IPS-20b (cell line): ENCODE measurements around the gene VDAC1.

Experiments
- H3K27ac ChIP-seq: one replicate; pipeline ENCODE4 v1.5.1; 2013; ENCODE audit warnings: low read length
- H3K27me3 ChIP-seq: 2 replicates; pipeline ENCODE4 v1.6.1; 2013; ENCODE audit warnings: mild to moderate bottlenecking, low read length, inconsistent platforms; ENCODE audit not compliant: insufficient read depth
- H3K36me3 ChIP-seq: 2 replicates; pipeline ENCODE4 v1.6.1; 2013; ENCODE audit warnings: low read depth, mild to moderate bottlenecking, inconsistent platforms, low read length, moderate library complexity; ENCODE audit not compliant: insufficient read depth
- H3K4me1 ChIP-seq: 2 replicates; pipeline ENCODE4 v1.6.1; 2013; ENCODE audit warnings: mild to moderate bottlenecking, control low read depth, inconsistent platforms, low read length, moderate library complexity; ENCODE audit not compliant: insufficient read depth
- H3K4me3 ChIP-seq: 2 replicates; pipeline ENCODE4 v1.5.1; 2013; ENCODE audit warnings: mild to moderate bottlenecking, low read length, inconsistent platforms
- H3K9ac ChIP-seq: 2 replicates; pipeline ENCODE4 v1.6.1; 2013; ENCODE audit warnings: low read depth, mild to moderate bottlenecking, inconsistent platforms, low read length, moderate library complexity
- H3K9me3 ChIP-seq: 2 replicates; pipeline ENCODE4 v1.6.1; 2013; ENCODE audit warnings: mild to moderate bottlenecking, low read depth, low read length, inconsistent platforms; ENCODE audit not compliant: insufficient read depth

VDAC1 gene

GRCh38 chr5:134000696-134001453, 3.9 kb downstream of the VDAC1 start:
- H3K4me1 ChIP-seq = peaks cover 27% of the 10 kb centered on the region; the same call in 1 of the 2 replicates
- peaks cover 5% of the 10 kb centered on the region; the same call in 1 of the 2 replicates for H3K27me3 ChIP-seq
- H3K27ac ChIP-seq = no peak overlapping the region
- H3K36me3 ChIP-seq = peaks cover 22% of the 10 kb centered on the region
- no peak overlapping the region for H3K9ac ChIP-seq
- H3K4me3 ChIP-seq = no peak overlapping the region
- no peaks in the 10 kb centered on the region for H3K9me3 ChIP-seq

GRCh38 chr5:134000091-134000511, 4.7 kb downstream of the VDAC1 start:
- Histone ChIP-seq H3K27ac (no peak overlapping the region), H3K4me1 (peaks cover 30% of the 10 kb centered on the region; the same call in 1 of the 2 replicates), H3K4me3 (no peak overlapping the region), H3K9ac (no peak overlapping the region), H3K36me3 (peaks cover 22% of the 10 kb centered on the region), H3K27me3 (no peaks in the 10 kb centered on the region), H3K9me3 (no peaks in the 10 kb centered on the region)

GRCh38 chr5:133998807-133999206, 6.0 kb downstream of the VDAC1 start:
- no peak overlapping the region for H3K9ac ChIP-seq
- H3K27me3 ChIP-seq = no peaks in the 10 kb centered on the region
- peaks cover 22% of the 10 kb centered on the region for H3K36me3 ChIP-seq
- no peak overlapping the region for H3K4me3 ChIP-seq
- H3K27ac ChIP-seq = no peak overlapping the region
- H3K4me1 ChIP-seq = peaks cover 34% of the 10 kb centered on the region; the same call in 1 of the 2 replicates
- H3K9me3 ChIP-seq = no peaks in the 10 kb centered on the region

GRCh38 chr5:133998042-133998441, 6.7 kb downstream of the VDAC1 start:
- H3K9me3 ChIP-seq = no peaks in the 10 kb centered on the region
- H3K27ac ChIP-seq = no peak overlapping the region
- no peak overlapping the region for H3K9ac ChIP-seq
- no peak overlapping the region for H3K4me3 ChIP-seq
- H3K4me1 ChIP-seq = peaks cover 30% of the 10 kb centered on the region; the same call in 1 of the 2 replicates
- H3K36me3 ChIP-seq = peaks cover 22% of the 10 kb centered on the region
- H3K27me3 ChIP-seq = no peaks in the 10 kb centered on the region

GRCh38 chr5:133996683-133997252, 8.0 kb downstream of the VDAC1 start:
- H3K27me3 ChIP-seq = no peaks in the 10 kb centered on the region
- peaks cover 14% of the 10 kb centered on the region for H3K36me3 ChIP-seq
- no peak overlapping the region for H3K27ac ChIP-seq
- no peaks in the 10 kb centered on the region for H3K9me3 ChIP-seq
- H3K9ac ChIP-seq = no peak overlapping the region
- H3K4me1 ChIP-seq = peaks cover 27% of the 10 kb centered on the region; the same call in 1 of the 2 replicates
- H3K4me3 ChIP-seq = no peak overlapping the region

- Histone ChIP-seq H3K36me3 (peaks cover 15% of the 10 kb centered on the region), H3K27me3 (no peaks in the 10 kb centered on the region), H3K4me3 (no peak overlapping the region), H3K27ac (no peak overlapping the region), H3K9ac (0 out of 2 replicates have a peak overlapping the region, but pooled peaks have one; percentile 22), H3K4me1 (peaks cover 27% of the 10 kb centered on the region; the same call in 1 of the 2 replicates), H3K9me3 (no peaks in the 10 kb centered on the region)
These were observed 8.8 kb downstream of the VDAC1 start for GRCh38 chr5:133995883-133996563.

- Histone ChIP-seq H3K9me3 (no peaks in the 10 kb centered on the region), H3K27me3 (no peaks in the 10 kb centered on the region), H3K27ac (no peak overlapping the region), H3K9ac (0 out of 2 replicates have a peak overlapping the region, but pooled peaks have one; percentile 22), H3K4me3 (no peak overlapping the region), H3K36me3 (peaks cover 15% of the 10 kb centered on the region), H3K4me1 (peaks cover 27% of the 10 kb centered on the region; the same call in 1 of the 2 replicates)
These were observed 9.4 kb downstream of the VDAC1 start for GRCh38 chr5:133995341-133995740.

- Histone ChIP-seq H3K27ac (no peak overlapping the region), H3K4me1 (peaks cover 24% of the 10 kb centered on the region; the same call in 1 of the 2 replicates), H3K36me3 (peaks cover 18% of the 10 kb centered on the region), H3K9ac (0 out of 2 replicates have a peak overlapping the region, but pooled peaks have one; percentile 6), H3K9me3 (no peaks in the 10 kb centered on the region), H3K27me3 (no peaks in the 10 kb centered on the region), H3K4me3 (no peak overlapping the region)
These were observed 9.8 kb downstream of the VDAC1 start for GRCh38 chr5:133994990-133995333.

- H3K9ac ChIP-seq = 0 out of 2 replicates have a peak overlapping the region, but pooled peaks have one; percentile 6
- H3K4me1 ChIP-seq = peaks cover 24% of the 10 kb centered on the region; the same call in 1 of the 2 replicates
- peaks cover 23% of the 10 kb centered on the region for H3K36me3 ChIP-seq
- H3K27me3 ChIP-seq = no peaks in the 10 kb centered on the region
- no peak overlapping the region for H3K27ac ChIP-seq
- H3K9me3 ChIP-seq = no peaks in the 10 kb centered on the region
- H3K4me3 ChIP-seq = no peak overlapping the region
These were observed 10.3 kb downstream of the VDAC1 start for GRCh38 chr5:133994297-133994989.

GRCh38 chr5:133993185-133993936, 11.4 kb downstream of the VDAC1 start:
- Histone ChIP-seq H3K36me3 (peaks cover 33% of the 10 kb centered on the region), H3K27ac (no peak overlapping the region), H3K9me3 (no peaks in the 10 kb centered on the region), H3K9ac (no peak overlapping the region), H3K4me1 (peaks cover 24% of the 10 kb centered on the region; the same call in 1 of the 2 replicates), H3K27me3 (no peaks in the 10 kb centered on the region), H3K4me3 (no peak overlapping the region)
